Activated CD4-positive, alpha-beta T cell treated with anti-CD3 and anti-CD28 coated beads for 4 hours (primary cell): Measurements from ENCODE around the gene MAP2K5.

Experiments used
- DNase-seq, 2 donors: peaks; one replicate each; pipeline ENCODE4 v3.0.0-alpha.2; 2020

Gene MAP2K5

GRCh38 chr15:67521783-67522568 lies 20.5 kb upstream of the MAP2K5 start:
- no peak for DNase-seq

- no peak for DNase-seq
These were observed 19.2 kb upstream of the MAP2K5 start for GRCh38 chr15:67523330-67523729.

- DNase-seq = no peak
These were observed 18.3 kb upstream of the MAP2K5 start for GRCh38 chr15:67524235-67524634.

GRCh38 chr15:67528513-67528912 lies 14.0 kb upstream of the MAP2K5 start:
- DNase-seq = no peak

- DNase-seq = no peak
These were observed 11.1 kb upstream of the MAP2K5 start for GRCh38 chr15:67531379-67531914.

GRCh38 chr15:67533873-67534272 lies 8.6 kb upstream of the MAP2K5 start:
- DNase-seq = no peak

GRCh38 chr15:67534360-67534759 lies 8.1 kb upstream of the MAP2K5 start:
- DNase-seq = no peak

- DNase-seq = no peak
These were observed 4.7 kb upstream of the MAP2K5 start for GRCh38 chr15:67537771-67538170.

- DNase-seq = no peak
These were observed 830 bp downstream of the MAP2K5 start for GRCh38 chr15:67543348-67543718.

- DNase-seq = no peak
These were observed 2.0 kb downstream of the MAP2K5 start for GRCh38 chr15:67544475-67544874.

- no peak for DNase-seq
These were observed 3.4 kb downstream of the MAP2K5 start for GRCh38 chr15:67545864-67546263.

- no peak for DNase-seq
These were observed 4.6 kb downstream of the MAP2K5 start for GRCh38 chr15:67547064-67547463.

GRCh38 chr15:67547836-67548235 lies 5.3 kb downstream of the MAP2K5 start:
- DNase-seq = no peak

- DNase-seq = no peak
These were observed 5.8 kb downstream of the MAP2K5 start for GRCh38 chr15:67548236-67548852.

GRCh38 chr15:67548862-67549651 lies 6.6 kb downstream of the MAP2K5 start:
- DNase-seq = no peak

- no peak for DNase-seq
These were observed 7.2 kb downstream of the MAP2K5 start for GRCh38 chr15:67549736-67550135.

- no peak for DNase-seq
These were observed 8.0 kb downstream of the MAP2K5 start for GRCh38 chr15:67550522-67550921.

GRCh38 chr15:67551207-67551743 lies 8.8 kb downstream of the MAP2K5 start:
- no peak for DNase-seq

GRCh38 chr15:67554580-67554979 lies 12.1 kb downstream of the MAP2K5 start:
- no peak for DNase-seq

- no peak for DNase-seq
These were observed 14.6 kb downstream of the MAP2K5 start for GRCh38 chr15:67556976-67557570.

GRCh38 chr15:67558502-67558901 lies 16.0 kb downstream of the MAP2K5 start:
- no peak for DNase-seq

GRCh38 chr15:67559158-67559557 lies 16.7 kb downstream of the MAP2K5 start:
- no peak for DNase-seq

- DNase-seq = no peak
These were observed 17.1 kb downstream of the MAP2K5 start for GRCh38 chr15:67559576-67559975.
